Right lobe of liver (tissue), 6 donors: ENCODE measurements around the gene SPATA6L. TPM values are rescaled to one million over a fixed set of nuclear protein-coding genes. Genes with fewer than 3 reads are reported as not detected.

ENCODE experiments used
- ATAC-seq, 4 donors: fragments of 200-7000 bp; cut with Tn5 transposase; one replicate each; pipeline ENCODE4 v1.9.1; 2020; ENCODE audit warnings: mild to moderate bottlenecking in 4 of 4, moderate library complexity in 4 of 4
- DNase-seq, 3 donors: peaks; one replicate each; pipeline ENCODE4 v3.0.0-alpha.2; 2020
- H3K27ac ChIP-seq, 3 donors: fragments of 200-600 bp; one replicate each; pipeline ENCODE4 v1.8.0; 2022
- H3K27me3 ChIP-seq, 2 donors: fragments of 200-600 bp; one replicate each; pipeline ENCODE4 v1.8.0; 2022
- H3K36me3 ChIP-seq, 4 donors: fragments of 200-600 bp; sonication (generic) in 1 of 4; one replicate each; pipeline versions ENCODE4 v1.5.1 to v1.8.0; 2017 to 2022; ENCODE audit warnings: control low read depth in 1 of 4
- H3K4me1 ChIP-seq, 4 donors: fragments of 200-600 bp; sonication (generic) in 1 of 4; one replicate each; pipeline versions ENCODE4 v1.5.1 to v1.8.0; 2017 to 2022; ENCODE audit warnings: control low read depth in 1 of 4
- H3K4me3 ChIP-seq, 3 donors: fragments of 200-600 bp; one replicate each; pipeline ENCODE4 v1.8.0; 2022
- H3K9me3 ChIP-seq, 4 donors: fragments of 200-600 bp; sonication (generic) in 1 of 4; one replicate each; pipeline versions ENCODE4 v1.5.1 to v1.8.0; 2017 to 2022; ENCODE audit warnings: control low read depth in 1 of 4
- CTCF ChIP-seq, 4 donors: fragments of 200-600 bp in 3 of 4; fragments of 450-650 bp in 1 of 4; IDR thresholded peaks; one replicate each; pipeline versions ENCODE4 v1.5.1 to v1.8.0; 2016 to 2022; ENCODE audit warnings: antibody characterized with exemption in 4 of 4, mild to moderate bottlenecking in 2 of 4
- POLR2A ChIP-seq: fragments of 450-650 bp; IDR thresholded peaks from one replicate; pipeline ENCODE4 v1.6.1; 2017; ENCODE audit warnings: antibody characterized with exemption, mild to moderate bottlenecking
- WGBS: methylation state at CpG from one replicate; pipeline ENCODE4 v1.1.6; 2018; ENCODE audit warnings: low coverage, low lambda C conversion rate; ENCODE audit not compliant: insufficient coverage; ENCODE audit errors: missing lambda C conversion rate; 5-methylcytosine and 5-hydroxymethylcytosine counted together
- intact Hi-C, 2 donors: fragments of 100-400 bp; cut with DNase I; formaldehyde crosslinking; loops; one replicate each; pipeline versions ENCODE4 v1.11.2 to v1.14.1; 2022
- total RNA-seq, 6 experiments: library from RNA; depleted of rRNA in 2 of 6; stranded (reverse); fragments of >200 nt in 2 of 6; fragmentation: NEBNext Ultra II Directional in 3 of 6; extraction: Animal tissue kit (Norgen Biotek cat#: 25700) in 3 of 6; gene quantifications; one replicate each; pipeline versions ENCODE4 v1.1.0 to v1.2.4, GENCODE V29; 2016 to 2023
- donor health status: DM: no; HTN: yes; CAD: no.
- donor health status: DM: no; HTN: no; CAD: no.
- donor health status: DM: no; HTN: no; CAD: no.
- donor health status: DM: no; HTN: yes; CAD: no.
- donor health status: DM: no; HTN: yes; CAD: no.

SPATA6L gene
- total RNA-seq, 6 experiments from 2014 or later = 3.7 to 18.8 (median 5.0) TPM

GRCh38 chr9:4573176-4573575 lies 93.1 kb downstream of the SPATA6L start:
- no peak for DNase-seq
- intact Hi-C loops = no loop called here
- Histone ChIP-seq H3K4me3 (no peak overlapping the region), H3K27me3 (no peaks in the 10 kb centered on the region), H3K27ac (peak overlapping the region in 2 of 3 donors; percentile 76 to 84), H3K36me3 (peaks cover 0 to 21% (median 5%) of the 10 kb centered on the region in 4 donors), H3K9me3 (no peaks in the 10 kb centered on the region), H3K4me1 (peaks cover 0 to 30% (median 12%) of the 10 kb centered on the region in 4 donors)
- no peak for ATAC-seq
- TF ChIP-seq POLR2A (no peak), CTCF (IDR thresholded peaks at IDR 0.05) (no peak)
- WGBS = 76% methylated on average over 4 of the region's 4 CpGs

GRCh38 chr9:4572184-4572826 lies 94.0 kb downstream of the SPATA6L start:
- ATAC-seq = no peak
- intact Hi-C loops = no loop called here
- no peaks in the 10 kb centered on the region for H3K27me3 ChIP-seq
- no peak overlapping the region for H3K4me3 ChIP-seq
- peaks cover 0 to 27% (median 12%) of the 10 kb centered on the region in 4 donors for H3K4me1 ChIP-seq
- H3K27ac ChIP-seq = no peak overlapping the region
- H3K9me3 ChIP-seq = no peaks in the 10 kb centered on the region
- WGBS = 44% methylated on average over 5 of the region's 5 CpGs
- no peak for TF ChIP-seq CTCF (IDR thresholded peaks at IDR 0.05)
- TF ChIP-seq POLR2A = no peak
- peaks cover 0 to 26% (median 5%) of the 10 kb centered on the region in 4 donors for H3K36me3 ChIP-seq
- DNase-seq = no peak

GRCh38 chr9:4569101-4569500 lies 97.2 kb downstream of the SPATA6L start:
- Histone ChIP-seq H3K27me3 (no peaks in the 10 kb centered on the region), H3K9me3 (no peaks in the 10 kb centered on the region), H3K4me3 (no peak overlapping the region), H3K27ac (no peak overlapping the region), H3K4me1 (peaks cover 0 to 9% (median 4%) of the 10 kb centered on the region in 4 donors), H3K36me3 (peaks cover 0 to 25% (median 7%) of the 10 kb centered on the region in 4 donors)
- intact Hi-C loops = no loop called here
- DNase-seq (no peak), ATAC-seq (no peak)
- TF ChIP-seq POLR2A = no peak
- TF ChIP-seq CTCF (IDR thresholded peaks at IDR 0.05) = no peak

- no peak overlapping the region for H3K4me3 ChIP-seq
- H3K4me1 ChIP-seq = no peaks in the 10 kb centered on the region
- WGBS = 89% methylated on average over 6 of the region's 8 CpGs
- intact Hi-C loops = no loop called here
- H3K27ac ChIP-seq = no peak overlapping the region
- ATAC-seq = no peak
- peaks cover 0 to 25% (median 7%) of the 10 kb centered on the region in 4 donors for H3K36me3 ChIP-seq
- no peaks in the 10 kb centered on the region for H3K27me3 ChIP-seq
- TF ChIP-seq POLR2A (no peak), CTCF (IDR thresholded peaks at IDR 0.05) (no peak)
- no peaks in the 10 kb centered on the region for H3K9me3 ChIP-seq
- DNase-seq = no peak
Observed at GRCh38 chr9:4567601-4568000, 98.7 kb downstream of the SPATA6L start.

- Histone ChIP-seq H3K4me1 (no peaks in the 10 kb centered on the region), H3K4me3 (no peak overlapping the region), H3K9me3 (no peaks in the 10 kb centered on the region), H3K27me3 (no peaks in the 10 kb centered on the region), H3K36me3 (peaks cover 0 to 23% (median 7%) of the 10 kb centered on the region in 4 donors), H3K27ac (no peak overlapping the region)
- DNase-seq (no peak), ATAC-seq (no peak)
- 100% methylated on average over 1 of the region's 2 CpGs for WGBS
- TF ChIP-seq POLR2A (no peak), CTCF (IDR thresholded peaks at IDR 0.05) (no peak)
- intact Hi-C loops = no loop called here
Observed at GRCh38 chr9:4566806-4567205, 99.5 kb downstream of the SPATA6L start.
